ENCODE measurements around the gene FGR. TPM values are rescaled to one million over a fixed set of nuclear protein-coding genes. Genes with fewer than 3 reads are reported as not detected.
"Not testable (repeated sequence)": the region's sequence is repeated elsewhere in the genome, so short reads cannot be mapped to it uniquely, and the experiment has no call there.

The FGR gene
- total RNA-seq, result 149 TPM
- long read RNA-seq, transcript FGR-202 (11 exons, 2,350 nt), result minor isoform, 20 of 237 reads
- long read RNA-seq, transcript FGR-203 (13 exons, 2,729 nt), result major isoform, 81 of 237 reads
- long read RNA-seq, transcript FGR-204 (13 exons, 2,483 nt), result minor isoform, 25 of 237 reads
- long read RNA-seq, partial matches to known transcripts, result 38 of 237 reads
- long read RNA-seq, other reads (novel, unspliced or antisense), result 70 of 237 reads

DNA sequence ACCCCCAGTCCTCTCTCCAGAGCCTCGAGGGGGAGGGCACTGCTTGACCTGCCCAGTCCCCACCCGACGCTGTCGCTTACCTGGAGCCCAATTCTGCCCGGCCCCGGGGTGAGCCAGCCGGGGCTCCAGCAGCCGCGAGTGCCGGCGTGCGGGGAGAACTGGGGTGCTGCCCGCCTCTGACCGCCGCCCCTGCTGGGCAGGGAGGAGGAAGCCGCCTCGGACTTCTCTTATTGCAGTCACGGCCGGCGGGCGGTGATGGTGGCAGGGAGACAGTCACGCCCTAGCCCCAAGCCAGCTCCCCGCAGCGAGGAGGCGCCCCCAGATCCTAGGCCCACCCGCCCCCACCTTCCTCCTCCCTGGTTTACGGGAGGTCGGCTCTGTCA, at the start of gene FGR:
Gene FGR (minus strand): TSS at position 201 of the 383 bp plus-strand sequence. CDS start 11,269 bp downstream, outside the sequence.
- H3K9me3 ChIP-seq, result no peaks in the 10 kb centered on the region
- ATAC-seq (peak; percentile 55), DNase-seq (peak; percentile 86)
- peak within 1 kb of the TSS; percentile 87 for H3K27ac ChIP-seq
- no peaks in the 10 kb centered on the region for H3K27me3 ChIP-seq
- H3K4me1 ChIP-seq, result peaks cover 43% of the 10 kb centered on the region
- H3K4me3 ChIP-seq, result peak within 1 kb of the TSS; percentile 53
- H3K36me3 ChIP-seq, result no peaks in the 10 kb centered on the region
- TF ChIP-seq, protein P1, sequence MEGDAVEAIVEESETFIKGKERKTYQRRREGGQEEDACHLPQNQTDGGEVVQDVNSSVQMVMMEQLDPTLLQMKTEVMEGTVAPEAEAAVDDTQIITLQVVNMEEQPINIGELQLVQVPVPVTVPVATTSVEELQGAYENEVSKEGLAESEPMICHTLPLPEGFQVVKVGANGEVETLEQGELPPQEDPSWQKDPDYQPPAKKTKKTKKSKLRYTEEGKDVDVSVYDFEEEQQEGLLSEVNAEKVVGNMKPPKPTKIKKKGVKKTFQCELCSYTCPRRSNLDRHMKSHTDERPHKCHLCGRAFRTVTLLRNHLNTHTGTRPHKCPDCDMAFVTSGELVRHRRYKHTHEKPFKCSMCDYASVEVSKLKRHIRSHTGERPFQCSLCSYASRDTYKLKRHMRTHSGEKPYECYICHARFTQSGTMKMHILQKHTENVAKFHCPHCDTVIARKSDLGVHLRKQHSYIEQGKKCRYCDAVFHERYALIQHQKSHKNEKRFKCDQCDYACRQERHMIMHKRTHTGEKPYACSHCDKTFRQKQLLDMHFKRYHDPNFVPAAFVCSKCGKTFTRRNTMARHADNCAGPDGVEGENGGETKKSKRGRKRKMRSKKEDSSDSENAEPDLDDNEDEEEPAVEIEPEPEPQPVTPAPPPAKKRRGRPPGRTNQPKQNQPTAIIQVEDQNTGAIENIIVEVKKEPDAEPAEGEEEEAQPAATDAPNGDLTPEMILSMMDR (IDR thresholded peaks at IDR 0.05), result no peak
- intact Hi-C loops (cut with DNase I), result no loop called here

- intact Hi-C loops (cut with DNase I), result no loop called here
- Histone ChIP-seq H3K27me3 (no peaks in the 10 kb centered on the region), H3K36me3 (no peaks in the 10 kb centered on the region), H3K9me3 (no peaks in the 10 kb centered on the region), H3K27ac (no peak overlapping the region), H3K4me1 (no peaks in the 10 kb centered on the region), H3K4me3 (no peak overlapping the region)
- ATAC-seq (no peak), DNase-seq (no peak)
- TF ChIP-seq, protein P1 (IDR thresholded peaks at IDR 0.05), result no peak
Observed at GRCh38 chr1:27684176-27684575, 49.2 kb upstream of the FGR start.

DNA sequence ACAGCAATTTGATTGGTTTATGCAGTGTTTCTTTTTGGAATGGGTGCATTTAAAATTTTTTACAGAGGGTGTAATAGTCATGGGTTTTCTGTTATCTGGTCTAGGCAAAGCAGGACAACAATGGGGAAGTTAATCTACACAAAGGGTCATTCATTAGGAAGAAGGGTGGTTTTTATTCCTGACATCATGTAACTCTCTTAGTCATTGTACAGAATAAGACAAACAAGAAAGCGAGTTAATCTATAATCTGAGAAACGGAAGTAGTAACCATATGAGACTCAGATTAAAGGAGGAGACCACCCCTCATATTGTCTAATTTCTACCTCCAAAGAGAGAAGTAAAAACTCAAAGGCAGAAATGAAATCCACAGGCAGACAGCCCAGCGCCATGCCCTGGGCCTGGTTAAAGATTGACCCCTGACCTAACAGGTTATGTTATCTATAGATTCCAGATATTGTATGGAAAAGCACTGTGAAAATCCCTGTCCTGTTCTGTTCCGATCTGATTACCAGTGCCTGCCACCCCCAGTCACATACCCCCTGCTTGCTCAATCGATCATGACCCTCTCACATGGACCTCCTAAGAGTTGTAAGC, 47.5 kb upstream of the FGR start:
- H3K4me3 ChIP-seq, result no peak overlapping the region
- no peaks in the 10 kb centered on the region for H3K9me3 ChIP-seq
- TF ChIP-seq, protein P1 (IDR thresholded peaks at IDR 0.05), result no peak
- intact Hi-C loops (cut with DNase I), result no loop called here
- H3K27ac ChIP-seq, result no peak overlapping the region
- no peaks in the 10 kb centered on the region for H3K36me3 ChIP-seq
- DNase-seq (no peak), ATAC-seq (no peak)
- no peaks in the 10 kb centered on the region for H3K27me3 ChIP-seq
- no peaks in the 10 kb centered on the region for H3K4me1 ChIP-seq

DNA sequence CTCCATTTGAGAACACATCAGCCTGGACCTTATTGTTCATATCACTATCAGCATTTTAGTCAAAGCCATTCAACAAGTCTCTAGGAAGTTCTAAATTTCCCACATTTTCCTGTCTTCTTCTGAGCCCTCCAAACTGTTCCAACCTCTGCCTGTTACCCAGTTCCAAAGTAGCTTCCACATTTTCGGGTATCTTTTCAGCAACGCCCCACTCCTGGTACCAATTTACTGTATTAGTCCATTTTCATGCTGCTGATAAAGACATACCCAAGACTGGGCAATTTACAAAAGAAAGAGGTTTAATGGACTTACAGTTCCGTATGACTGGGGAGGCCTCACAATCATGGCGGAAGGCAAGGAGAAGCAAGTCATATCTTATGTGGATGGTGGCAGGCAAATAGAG, 46.6 kb upstream of the FGR start:
- H3K9me3 ChIP-seq; H3K4me3 ChIP-seq; H3K27me3 ChIP-seq; DNase-seq; H3K4me1 ChIP-seq; H3K27ac ChIP-seq; ATAC-seq; intact Hi-C loops (cut with DNase I); H3K36me3 ChIP-seq: not testable (repeated sequence)

DNA sequence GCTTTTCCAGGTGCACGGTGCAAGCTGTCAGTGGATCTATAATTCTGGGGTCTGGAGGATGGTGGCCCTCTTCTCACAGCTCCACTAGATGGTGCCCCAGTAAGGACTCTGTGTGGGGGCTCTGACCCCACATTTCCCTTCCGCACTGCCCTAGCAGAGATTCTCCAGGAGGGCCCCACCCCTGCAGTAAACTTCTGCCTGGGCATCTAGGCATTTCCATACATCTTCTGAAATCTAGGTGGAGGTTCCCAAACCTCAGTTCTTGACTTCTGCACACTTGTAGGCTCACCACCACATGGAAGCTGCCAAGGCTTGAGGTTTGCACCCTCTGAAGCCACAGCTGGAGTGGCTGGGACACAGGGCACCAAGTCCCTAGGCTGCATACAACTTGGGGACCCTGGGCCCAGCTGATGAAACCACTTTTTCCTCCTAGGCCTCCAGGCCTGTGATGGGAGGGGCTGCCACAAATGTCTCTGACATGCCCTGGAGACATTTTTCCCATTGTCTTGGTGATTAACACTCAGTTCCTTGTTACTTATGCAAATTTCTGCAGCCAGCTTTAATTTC, 45.3 kb upstream of the FGR start:
- ATAC-seq; H3K27me3 ChIP-seq; H3K27ac ChIP-seq; H3K4me3 ChIP-seq; intact Hi-C loops (cut with DNase I); H3K9me3 ChIP-seq; H3K4me1 ChIP-seq; H3K36me3 ChIP-seq; DNase-seq: not testable (repeated sequence)

DNA sequence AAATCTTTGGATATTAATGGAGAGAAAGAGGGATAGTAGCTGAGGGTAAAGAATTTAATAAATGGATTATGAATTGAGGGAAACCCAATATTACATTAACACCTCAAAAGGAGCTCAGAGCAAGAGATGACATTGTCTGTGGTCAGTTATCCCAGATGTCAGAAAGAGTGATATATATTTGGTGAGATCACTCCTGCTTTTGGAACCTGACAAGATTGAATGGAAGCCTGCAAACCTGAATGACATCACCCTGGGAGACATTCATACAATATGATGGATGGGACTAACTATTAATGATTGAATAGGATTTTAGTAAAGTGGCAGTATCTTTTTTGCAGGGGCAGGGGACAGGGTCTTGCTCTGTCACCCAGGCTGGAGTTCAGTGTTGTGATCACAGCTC, 43.8 kb upstream of the FGR start:
- TF ChIP-seq, protein P1 (IDR thresholded peaks at IDR 0.05), result no peak
- no peaks in the 10 kb centered on the region for H3K4me1 ChIP-seq
- H3K4me3 ChIP-seq, result no peak overlapping the region
- no peak for ATAC-seq
- no peak for DNase-seq
- no peak overlapping the region for H3K27ac ChIP-seq
- H3K9me3 ChIP-seq, result no peaks in the 10 kb centered on the region
- intact Hi-C loops (cut with DNase I), result no loop called here
- H3K27me3 ChIP-seq, result no peaks in the 10 kb centered on the region
- no peaks in the 10 kb centered on the region for H3K36me3 ChIP-seq

Data from upper lobe of right lung (tissue), 1 donor.